ENCODE measurements around the gene MRGPRD. TPM values are rescaled to one million over a fixed set of nuclear protein-coding genes. Genes with fewer than 3 reads are reported as not detected.

Gene MRGPRD
- total RNA-seq, 2 experiments from 2014 or later, result not detected

GRCh38 chr11:69024509-69024908, 43.7 kb upstream of the MRGPRD start:
- Histone ChIP-seq H3K27ac (ENCODE audit: low read depth, low read length, poor library complexity, severe bottlenecking) (no peak overlapping the region), H2AFZ (ENCODE audit: low read length) (no peak overlapping the region), H3K4me1 (ENCODE audit: insufficient read depth, low read length, poor library complexity, severe bottlenecking) (no peaks in the 10 kb centered on the region), H3K36me3 (ENCODE audit: insufficient read depth, low read length) (no peaks in the 10 kb centered on the region), H3K4me2 (ENCODE audit: low read length) (no peak overlapping the region), H3K4me3 (ENCODE audit: low read depth, low read length, poor library complexity, severe bottlenecking) (no peak overlapping the region), H3K9me2 (ENCODE audit: insufficient read depth, low read length) (no peaks in the 10 kb centered on the region), H4K20me1 (ENCODE audit: insufficient read depth, low read length) (no peaks in the 10 kb centered on the region), H3K9me3 (ENCODE audit: low read length) (no peaks in the 10 kb centered on the region), H3K79me2 (ENCODE audit: insufficient read depth, low read depth, low read length) (no peaks in the 10 kb centered on the region)
- TF ChIP-seq EZH2phosphoT487 (IDR thresholded peaks at IDR 0.05; ENCODE audit: borderline replicate concordance, low read depth, low read length) (no peak), CTCF (conservative IDR thresholded peaks at IDR 0.05; ENCODE audit: low read length) (no peak)
- ChIA-PET POLR2A (no interaction called here), CTCF (ENCODE audit: unreplicated experiment) (no interaction called here)
- DNase-seq (ENCODE audit: low spot score), result no peak
- intact Hi-C loops (cut with micrococcal nuclease; ENCODE audit: unreplicated experiment), result no loop called here
- no TSS peak for BruUV-seq (replicated peaks)

- no peak overlapping the region for H3K4me3 ChIP-seq (ENCODE audit: low read depth, low read length, poor library complexity, severe bottlenecking)
- H4K20me1 ChIP-seq (ENCODE audit: insufficient read depth, low read length), result no peaks in the 10 kb centered on the region
- H3K9me3 ChIP-seq (ENCODE audit: low read length), result no peaks in the 10 kb centered on the region
- H3K9me2 ChIP-seq (ENCODE audit: insufficient read depth, low read length), result no peaks in the 10 kb centered on the region
- no peak overlapping the region for H2AFZ ChIP-seq (ENCODE audit: low read length)
- no peaks in the 10 kb centered on the region for H3K4me1 ChIP-seq (ENCODE audit: insufficient read depth, low read length, poor library complexity, severe bottlenecking)
- no peak for TF ChIP-seq EZH2phosphoT487 (IDR thresholded peaks at IDR 0.05; ENCODE audit: borderline replicate concordance, low read depth, low read length)
- TF ChIP-seq CTCF (conservative IDR thresholded peaks at IDR 0.05; ENCODE audit: low read length), result no peak
- no TSS peak for BruUV-seq (replicated peaks)
- no peak overlapping the region for H3K4me2 ChIP-seq (ENCODE audit: low read length)
- H3K36me3 ChIP-seq (ENCODE audit: insufficient read depth, low read length), result no peaks in the 10 kb centered on the region
- H3K27ac ChIP-seq (ENCODE audit: low read depth, low read length, poor library complexity, severe bottlenecking), result no peak overlapping the region
- no peak for DNase-seq (ENCODE audit: low spot score)
- ChIA-PET CTCF (ENCODE audit: unreplicated experiment) (no interaction called here), POLR2A (no interaction called here)
- intact Hi-C loops (cut with micrococcal nuclease; ENCODE audit: unreplicated experiment), result no loop called here
- H3K79me2 ChIP-seq (ENCODE audit: insufficient read depth, low read depth, low read length), result no peaks in the 10 kb centered on the region
These were observed 41.5 kb upstream of the MRGPRD start for GRCh38 chr11:69022260-69022659.

GRCh38 chr11:69018924-69019323, 38.1 kb upstream of the MRGPRD start:
- ChIA-PET CTCF (ENCODE audit: unreplicated experiment) (no interaction called here), POLR2A (no interaction called here)
- H3K4me2 ChIP-seq (ENCODE audit: low read length), result no peak overlapping the region

More at GRCh38 chr11:69018924-69019323, 38.1 kb upstream of the MRGPRD start:
- BruUV-seq (replicated peaks), result no TSS peak
- H3K9me2 ChIP-seq (ENCODE audit: insufficient read depth, low read length), result no peaks in the 10 kb centered on the region
- no peak overlapping the region for H2AFZ ChIP-seq (ENCODE audit: low read length)
- H3K4me3 ChIP-seq (ENCODE audit: low read depth, low read length, poor library complexity, severe bottlenecking), result no peak overlapping the region
- no peaks in the 10 kb centered on the region for H3K4me1 ChIP-seq (ENCODE audit: insufficient read depth, low read length, poor library complexity, severe bottlenecking)
- intact Hi-C loops (cut with micrococcal nuclease; ENCODE audit: unreplicated experiment), result no loop called here
- H4K20me1 ChIP-seq (ENCODE audit: insufficient read depth, low read length), result no peaks in the 10 kb centered on the region
- no peak for DNase-seq (ENCODE audit: low spot score)
- no peaks in the 10 kb centered on the region for H3K9me3 ChIP-seq (ENCODE audit: low read length)
- no peaks in the 10 kb centered on the region for H3K79me2 ChIP-seq (ENCODE audit: insufficient read depth, low read depth, low read length)
- TF ChIP-seq EZH2phosphoT487 (IDR thresholded peaks at IDR 0.05; ENCODE audit: borderline replicate concordance, low read depth, low read length) (no peak), CTCF (conservative IDR thresholded peaks at IDR 0.05; ENCODE audit: low read length) (no peak)
- H3K27ac ChIP-seq (ENCODE audit: low read depth, low read length, poor library complexity, severe bottlenecking), result no peak overlapping the region
- no peaks in the 10 kb centered on the region for H3K36me3 ChIP-seq (ENCODE audit: insufficient read depth, low read length)
